Measurements from ENCODE around the gene DESI2.
"Not testable (repeated sequence)": the region's sequence is repeated elsewhere in the genome, so short reads cannot be mapped to it uniquely, and the experiment has no call there.

The DESI2 gene

GRCh38 chr1:244655186-244655585, 2.3 kb downstream of the DESI2 start:
- no peak for DNase-seq

GRCh38 chr1:244657421-244657820, 4.5 kb downstream of the DESI2 start:
- no peak for DNase-seq

GRCh38 chr1:244659694-244660093, 6.8 kb downstream of the DESI2 start:
- DNase-seq, result no peak

GRCh38 chr1:244660595-244660994, 7.7 kb downstream of the DESI2 start:
- no peak for DNase-seq

DNA sequence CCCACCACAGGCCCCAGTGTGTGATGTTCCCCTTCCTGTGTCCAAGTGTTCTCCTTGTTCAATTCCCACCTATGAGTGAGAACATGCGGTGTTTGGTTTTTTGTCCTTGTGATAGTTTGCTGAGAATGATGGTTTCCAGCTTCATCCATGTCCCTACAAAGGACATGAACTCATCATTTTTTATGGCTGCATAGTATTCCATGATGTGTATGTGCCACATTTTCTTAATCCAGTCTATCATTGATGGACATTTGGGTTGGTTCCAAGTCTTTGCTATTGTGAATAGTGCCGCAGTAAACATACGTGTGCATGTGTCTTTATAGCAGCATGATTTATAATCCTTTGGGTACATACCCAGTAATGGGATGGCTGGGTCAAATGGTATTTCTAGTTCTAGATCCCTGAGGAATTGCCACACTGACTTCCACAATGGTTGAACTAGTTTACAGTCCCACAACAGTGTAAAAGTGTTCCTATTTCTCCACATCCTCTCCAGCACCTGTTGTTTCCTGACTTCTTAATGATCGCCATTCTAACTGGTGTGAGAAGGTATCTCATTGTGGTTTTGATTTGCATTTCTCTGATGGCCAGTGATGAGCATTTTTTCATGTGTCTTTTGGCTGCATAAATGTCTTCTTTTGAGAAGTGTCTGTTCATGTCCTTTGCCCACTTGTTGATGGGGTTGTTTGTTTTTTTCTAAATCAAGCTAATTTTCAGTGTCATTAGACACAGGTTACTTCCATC, 8.8 kb downstream of the DESI2 start:
- not testable (repeated sequence) for DNase-seq

DNA sequence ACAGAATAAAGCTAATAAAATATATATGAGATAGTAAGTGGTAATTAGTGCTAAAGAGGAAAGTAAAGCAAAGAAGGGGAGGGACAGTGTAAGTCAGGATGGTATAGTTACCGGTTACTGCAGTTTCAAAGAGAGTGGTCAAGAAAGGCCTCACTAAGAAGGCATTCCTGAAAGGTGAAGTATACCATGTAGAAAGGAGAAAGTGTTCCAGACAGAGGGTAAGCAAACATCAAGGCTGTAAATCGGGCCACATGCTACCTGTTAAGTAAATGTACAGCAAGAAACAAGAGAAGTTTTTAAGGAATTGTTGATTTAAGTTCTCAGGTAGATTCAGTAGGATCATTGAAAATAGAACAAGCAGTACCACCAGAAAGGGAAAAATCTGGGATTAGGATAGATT, 9.7 kb downstream of the DESI2 start:
- no peak for DNase-seq

DNA sequence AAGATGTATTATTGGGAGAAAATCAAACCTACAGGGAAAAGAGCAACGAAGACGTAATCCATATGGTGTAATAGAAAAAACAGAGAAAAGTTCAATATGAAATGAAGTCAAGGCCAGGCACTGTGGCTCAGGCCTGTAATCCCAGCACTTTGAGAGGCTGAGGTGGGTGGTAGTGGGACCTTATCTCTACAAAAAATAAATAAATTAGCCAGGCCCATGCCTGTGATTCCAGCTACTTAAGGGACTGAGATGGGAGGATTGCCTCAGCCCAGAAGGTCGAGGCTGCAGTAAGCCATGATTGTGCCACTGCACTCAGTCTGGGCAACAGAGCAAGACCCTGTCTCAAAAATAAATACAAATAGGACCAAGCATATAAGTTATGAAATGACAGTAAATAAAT, 11.4 kb downstream of the DESI2 start:
- no peak for DNase-seq

GRCh38 chr1:244665771-244666217, 12.9 kb downstream of the DESI2 start:
- DNase-seq, result peak; percentile 13

DNA sequence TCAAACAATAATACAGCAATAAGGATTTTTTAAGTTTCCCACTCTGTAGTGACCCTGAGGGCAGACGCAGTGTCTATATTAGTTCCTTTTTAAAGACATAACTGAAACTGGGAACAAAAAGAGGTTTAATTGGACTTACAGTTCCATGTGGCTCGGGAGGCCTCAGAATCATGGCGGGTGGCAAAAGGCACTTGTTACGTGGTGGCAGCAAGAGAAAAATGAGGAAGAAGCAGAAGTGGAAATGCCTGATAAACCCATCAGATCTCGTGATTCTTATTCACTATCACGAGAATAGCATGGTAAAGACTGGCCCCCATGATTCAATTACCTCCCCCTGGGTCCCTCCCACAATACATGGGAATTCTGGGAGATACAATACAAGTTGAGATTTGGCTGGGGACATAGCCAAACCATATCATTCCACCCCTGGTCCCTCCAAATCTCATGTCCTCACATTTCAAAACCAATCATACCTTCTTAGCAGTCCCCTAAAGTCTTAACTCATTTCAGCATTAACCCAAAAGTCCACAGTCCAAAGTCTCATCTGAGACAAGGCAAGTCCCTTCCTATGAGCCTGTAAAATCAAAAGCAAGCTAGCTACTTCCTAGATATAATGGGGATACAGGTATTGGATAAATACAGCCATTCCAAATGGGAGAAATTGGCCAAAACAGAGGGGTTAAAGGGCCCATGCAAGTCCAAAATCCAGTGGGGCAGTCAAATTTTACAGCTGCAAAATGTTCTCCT, 13.9 kb downstream of the DESI2 start:
- not testable (repeated sequence) for DNase-seq

DNA sequence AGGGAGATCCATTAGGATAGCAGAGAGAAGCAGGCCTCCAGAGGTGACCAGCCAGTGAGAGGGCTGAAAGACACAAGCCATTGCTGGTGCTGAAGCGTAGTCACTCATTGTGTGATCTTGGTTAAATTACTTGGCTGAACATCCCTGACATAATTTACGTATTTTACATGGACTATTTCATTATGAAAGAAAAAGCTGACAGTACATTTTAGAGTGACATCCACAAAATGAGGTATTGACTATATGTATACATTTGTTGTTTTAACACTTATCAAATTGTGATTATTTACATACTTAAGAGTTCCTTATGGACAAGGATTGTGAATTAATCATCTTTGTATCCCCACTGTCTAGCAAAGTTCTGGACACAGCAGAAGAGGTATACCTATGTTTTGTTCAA, 14.9 kb downstream of the DESI2 start:
- DNase-seq, result no peak

- no peak for DNase-seq
These were observed 20.2 kb downstream of the DESI2 start for GRCh38 chr1:244672946-244673682.

GRCh38 chr1:244674446-244674845, 21.5 kb downstream of the DESI2 start:
- DNase-seq, result no peak

DNA sequence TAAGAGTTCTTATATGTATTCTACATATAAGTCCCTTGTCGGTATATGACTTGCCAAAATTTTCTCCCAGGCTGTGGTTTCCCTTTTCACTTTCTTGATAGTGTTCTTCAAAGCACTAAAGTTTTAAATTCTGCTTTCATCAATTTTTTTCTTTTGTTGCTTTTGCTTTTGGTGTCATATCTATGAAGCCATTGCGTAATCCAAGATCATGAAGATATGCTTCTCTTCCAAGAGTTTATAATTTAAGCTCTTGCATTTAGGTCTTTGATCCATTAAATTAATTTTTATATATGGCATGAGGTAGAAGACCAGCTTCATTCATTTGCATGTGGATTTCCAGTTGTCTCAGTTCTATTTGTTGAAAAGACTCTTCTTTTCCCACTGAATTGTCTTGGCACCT, 22.2 kb downstream of the DESI2 start:
- no peak for DNase-seq

DNA sequence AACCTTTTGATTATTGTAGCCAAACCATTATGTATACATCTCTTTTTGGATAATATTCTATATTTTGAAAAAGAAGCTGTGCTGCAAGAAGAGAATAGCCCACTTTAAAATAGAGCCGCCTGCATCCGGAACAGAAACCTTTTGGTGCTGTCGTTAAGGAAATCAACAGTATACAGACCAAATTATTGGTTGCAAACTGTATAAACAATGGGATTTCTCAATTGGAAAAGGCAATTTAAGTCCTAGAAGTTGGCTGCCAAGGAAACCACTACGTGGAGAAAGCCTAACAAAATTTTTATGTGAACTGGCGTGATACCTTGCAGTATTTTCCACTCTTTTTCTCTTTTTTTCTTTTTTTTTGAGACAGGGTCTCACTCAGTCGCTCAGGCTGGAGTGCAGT, 25.8 kb downstream of the DESI2 start:
- no peak for DNase-seq

DNA sequence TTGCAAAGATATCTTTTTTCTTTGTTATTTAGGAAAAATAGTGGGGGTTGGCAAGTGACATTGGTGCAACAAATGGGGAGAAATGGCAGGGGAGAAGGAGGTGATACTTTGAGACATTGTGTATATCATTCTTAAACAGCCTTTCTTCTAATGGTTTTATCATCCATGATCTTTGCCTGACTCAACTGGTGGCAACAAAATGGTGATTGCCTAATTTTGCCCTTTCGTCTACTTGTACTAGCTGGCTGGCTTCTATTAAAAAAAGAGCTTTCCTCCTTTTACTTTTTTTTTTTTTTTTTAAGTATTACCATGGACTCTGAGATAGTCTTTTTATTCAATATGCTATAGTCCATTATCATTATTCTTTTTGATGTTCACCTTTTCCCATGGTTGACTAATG, 27.7 kb downstream of the DESI2 start:
- DNase-seq, result no peak

- not testable (repeated sequence) for DNase-seq
These were observed 29.2 kb downstream of the DESI2 start for GRCh38 chr1:244682087-244682486.

DNA sequence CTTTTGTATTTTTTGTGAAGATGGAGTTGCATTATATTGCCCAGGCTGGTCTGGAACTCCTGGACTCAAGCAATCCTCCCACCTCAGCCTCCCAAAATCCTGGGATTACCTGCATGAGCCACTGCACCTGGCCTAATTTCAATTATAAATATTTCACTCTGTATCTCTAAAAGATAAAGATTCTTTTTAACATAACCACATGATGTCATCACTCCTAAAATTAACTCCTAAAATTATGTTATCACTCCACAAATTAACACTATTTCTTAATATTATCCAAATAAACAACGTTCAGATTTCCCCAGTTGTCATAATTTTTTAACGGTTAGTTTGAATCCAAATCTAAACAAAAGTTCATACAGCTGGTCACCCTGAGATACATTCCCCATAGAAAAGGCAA, 43.0 kb downstream of the DESI2 start:
- DNase-seq, result no peak

GRCh38 chr1:244699741-244700140, 46.8 kb downstream of the DESI2 start:
- DNase-seq, result no peak

GRCh38 chr1:244700808-244701207, 47.9 kb downstream of the DESI2 start:
- no peak for DNase-seq

GRCh38 chr1:244702620-244703019, 49.7 kb downstream of the DESI2 start:
- no peak for DNase-seq

DNA sequence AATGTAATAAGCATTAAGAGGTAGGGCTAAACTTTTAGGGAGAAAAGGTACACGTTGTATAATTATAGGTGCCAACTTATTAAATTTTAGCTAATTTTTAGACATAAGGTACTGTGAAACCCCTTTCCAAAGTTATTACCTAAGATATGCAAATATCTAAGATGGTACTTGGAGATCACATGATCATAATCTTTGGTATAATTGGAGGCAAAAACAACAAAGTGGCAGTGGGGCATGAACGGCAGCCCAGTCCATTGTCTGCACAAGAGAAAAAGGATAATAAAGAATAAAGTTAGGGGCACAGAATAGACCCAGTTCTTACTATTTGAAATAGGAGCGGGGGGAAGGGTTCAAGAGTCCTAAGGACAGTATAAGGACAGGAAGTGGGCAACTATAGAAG, 51.2 kb downstream of the DESI2 start:
- DNase-seq, result no peak

- no peak for DNase-seq
These were observed 52.6 kb downstream of the DESI2 start for GRCh38 chr1:244705261-244706234.

DNA sequence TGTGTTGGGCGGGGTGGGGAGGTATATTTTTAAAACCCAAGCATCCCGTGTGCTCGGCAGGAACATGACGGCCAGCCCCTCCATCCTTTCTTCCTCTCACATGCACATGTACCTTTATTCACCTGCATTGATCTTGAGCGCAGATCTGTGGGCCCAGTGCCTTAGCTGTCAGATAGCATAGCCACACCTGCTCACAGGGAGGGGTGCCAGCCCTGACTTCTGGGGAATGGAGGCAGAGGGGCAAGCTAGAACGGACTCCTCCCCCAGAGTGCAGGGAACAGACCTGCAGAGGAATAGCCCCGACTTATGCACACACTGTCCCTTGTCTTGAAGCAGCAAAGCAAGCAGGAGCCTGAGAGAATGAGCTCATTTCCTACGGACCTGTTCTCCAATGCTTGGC, 56.1 kb downstream of the DESI2 start:
- no peak for DNase-seq
